ENCODE data around the gene ST6GALNAC3.

DNA sequence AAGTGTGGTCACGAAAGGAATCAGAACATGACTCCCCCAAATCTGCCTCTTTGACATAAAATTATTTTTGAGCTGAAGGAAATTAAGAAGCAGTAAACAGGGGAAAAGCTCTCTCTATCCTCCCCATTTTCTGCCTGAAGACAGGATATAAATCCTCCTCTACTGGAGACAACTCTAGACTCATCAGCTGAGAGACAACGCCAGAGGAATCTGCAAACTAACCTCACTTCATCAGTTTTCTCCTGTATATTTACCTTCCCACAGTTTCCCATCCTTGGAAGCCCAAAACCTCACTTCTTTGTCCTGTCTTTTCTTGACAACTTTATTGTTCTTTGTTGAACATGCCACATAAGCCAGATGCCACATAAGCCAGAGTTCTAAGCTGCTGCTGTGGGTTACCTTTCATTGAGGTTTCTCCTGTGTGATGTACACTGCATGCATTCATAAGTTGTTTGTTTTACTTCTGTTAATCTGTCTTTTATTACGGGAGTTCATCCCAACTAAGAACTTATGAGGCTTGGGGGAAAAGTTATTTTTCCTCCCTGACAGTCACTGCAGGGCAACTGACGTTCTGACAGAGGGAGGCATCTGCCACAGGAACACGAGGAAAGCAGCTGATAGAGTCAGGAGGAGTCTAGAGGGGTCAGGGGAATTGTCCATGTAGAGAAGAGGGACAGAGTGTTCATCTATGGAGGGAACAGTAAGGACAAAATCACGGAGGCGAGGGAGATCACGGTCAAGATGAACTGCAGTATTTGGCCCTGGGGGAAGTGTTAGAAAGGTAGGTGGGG is 19.2 kb downstream of the ST6GALNAC3 start:
- no peak for TF ChIP-seq EZH2 (optimal IDR thresholded peaks at IDR 0.05; ENCODE audit: low read depth, low read length)
- TF ChIP-seq CTCF (IDR thresholded peaks at IDR 0.05; ENCODE audit: low read length), result no peak
- no peak for TF ChIP-seq EZH2phosphoT487 (IDR thresholded peaks at IDR 0.05; ENCODE audit: low read length)

Data from MM.1S (cell line).